Breast epithelium (tissue), 3 donors: ENCODE results near the gene CCDC196.

Experiments used
- POLR2A ChIP-seq: fragments of 450-650 bp; IDR thresholded peaks from one replicate; pipeline ENCODE4 v1.6.1; 2016; ENCODE audit warnings: antibody characterized with exemption, mild to moderate bottlenecking, moderate library complexity
- TF ChIP-seq, protein P1 (sequence below), 3 donors: fragments of 450-650 bp; IDR thresholded peaks; one replicate each; pipeline ENCODE4 v1.5.1; 2016 to 2017; ENCODE audit warnings: antibody characterized with exemption in 3 of 3, mild to moderate bottlenecking in 3 of 3, moderate library complexity in 3 of 3

DNA sequence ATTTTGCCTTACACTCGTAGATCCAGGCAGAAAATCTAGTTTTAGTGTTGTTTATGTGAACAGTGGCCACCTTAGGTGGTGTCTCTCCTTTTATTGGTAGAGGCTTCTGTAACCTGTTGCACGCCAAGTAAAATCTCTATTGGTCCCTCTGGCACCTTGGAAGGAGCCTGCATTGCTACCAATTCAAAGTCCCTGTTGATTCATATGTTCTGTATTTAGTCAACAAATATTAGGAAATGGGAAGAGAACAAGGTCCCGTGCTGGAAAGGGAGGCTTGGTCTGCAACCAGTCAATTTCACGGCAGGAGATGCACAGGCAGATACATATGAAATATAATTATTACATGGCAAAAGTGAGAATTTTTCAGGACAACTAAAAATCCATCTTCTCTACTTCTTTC lies 15.4 kb downstream of the CCDC196 start:
- TF ChIP-seq, protein P1, sequence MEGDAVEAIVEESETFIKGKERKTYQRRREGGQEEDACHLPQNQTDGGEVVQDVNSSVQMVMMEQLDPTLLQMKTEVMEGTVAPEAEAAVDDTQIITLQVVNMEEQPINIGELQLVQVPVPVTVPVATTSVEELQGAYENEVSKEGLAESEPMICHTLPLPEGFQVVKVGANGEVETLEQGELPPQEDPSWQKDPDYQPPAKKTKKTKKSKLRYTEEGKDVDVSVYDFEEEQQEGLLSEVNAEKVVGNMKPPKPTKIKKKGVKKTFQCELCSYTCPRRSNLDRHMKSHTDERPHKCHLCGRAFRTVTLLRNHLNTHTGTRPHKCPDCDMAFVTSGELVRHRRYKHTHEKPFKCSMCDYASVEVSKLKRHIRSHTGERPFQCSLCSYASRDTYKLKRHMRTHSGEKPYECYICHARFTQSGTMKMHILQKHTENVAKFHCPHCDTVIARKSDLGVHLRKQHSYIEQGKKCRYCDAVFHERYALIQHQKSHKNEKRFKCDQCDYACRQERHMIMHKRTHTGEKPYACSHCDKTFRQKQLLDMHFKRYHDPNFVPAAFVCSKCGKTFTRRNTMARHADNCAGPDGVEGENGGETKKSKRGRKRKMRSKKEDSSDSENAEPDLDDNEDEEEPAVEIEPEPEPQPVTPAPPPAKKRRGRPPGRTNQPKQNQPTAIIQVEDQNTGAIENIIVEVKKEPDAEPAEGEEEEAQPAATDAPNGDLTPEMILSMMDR (IDR thresholded peaks at IDR 0.05), result no peak
- TF ChIP-seq POLR2A, result no peak
